ENCODE data around the gene EDEM3.
"Not testable (repeated sequence)": the region's sequence is repeated elsewhere in the genome, so short reads cannot be mapped to it uniquely, and the experiment has no call there.

Gene EDEM3

DNA sequence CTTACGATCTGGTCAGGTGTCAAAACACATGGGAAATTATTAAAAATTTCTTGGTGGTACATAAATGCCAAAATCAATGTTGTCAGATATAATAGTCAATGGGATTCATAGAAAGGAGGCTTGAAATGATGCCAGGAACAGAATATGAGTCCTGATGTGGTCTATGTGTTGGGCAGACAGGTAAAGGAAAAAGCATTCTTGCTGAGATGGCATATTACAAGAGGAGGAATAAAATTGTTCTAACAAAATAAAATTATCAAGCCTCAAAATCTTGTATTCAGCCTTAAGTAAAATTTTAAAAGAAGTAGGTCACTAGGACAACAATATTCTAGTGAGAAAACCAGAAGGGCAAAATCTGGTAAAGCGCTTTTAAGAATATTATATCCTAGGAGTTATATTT is 30.9 kb upstream of the EDEM3 start:
- DNase-seq (ENCODE audit: low spot score in 2 of 2) (no peak), ATAC-seq (ENCODE audit: low read depth) (no peak)
- H3K9me3 Mint-ChIP-seq = peaks cover 16% of the 10 kb centered on the region
- no peak overlapping the region for H3K4me3 Mint-ChIP-seq
- peaks cover 3% of the 10 kb centered on the region for H3K4me1 Mint-ChIP-seq
- H3K36me3 Mint-ChIP-seq = peaks cover 11% of the 10 kb centered on the region
- H3K27me3 Mint-ChIP-seq = no peaks in the 10 kb centered on the region
- no peak overlapping the region for H3K27ac Mint-ChIP-seq

DNA sequence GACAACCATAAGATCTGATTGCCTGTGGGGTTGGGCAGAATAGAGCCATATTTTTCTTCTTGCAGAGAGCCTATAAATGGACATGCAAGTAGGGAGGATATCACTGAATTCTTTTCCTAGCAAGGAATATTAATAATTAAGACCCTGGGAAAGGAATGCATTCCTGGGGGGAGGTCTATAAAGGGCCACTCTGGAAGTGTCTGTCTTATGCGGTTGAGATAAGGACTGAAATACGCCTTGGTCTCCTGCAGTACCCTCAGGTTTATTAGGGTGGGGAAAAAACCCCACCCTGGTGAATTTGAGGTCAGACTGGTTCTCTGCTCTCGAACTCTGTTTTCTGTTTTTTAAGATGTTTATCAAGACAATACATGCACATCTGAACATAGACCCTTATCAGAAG is 29.1 kb upstream of the EDEM3 start:
- H3K9me3 Mint-ChIP-seq = peaks cover 16% of the 10 kb centered on the region
- H3K36me3 Mint-ChIP-seq = peaks cover 11% of the 10 kb centered on the region
- not testable (repeated sequence) for H3K27me3 Mint-ChIP-seq; H3K4me3 Mint-ChIP-seq; H3K27ac Mint-ChIP-seq; H3K4me1 Mint-ChIP-seq; ATAC-seq (ENCODE audit: low read depth); DNase-seq (ENCODE audit: low spot score in 2 of 2)

DNA sequence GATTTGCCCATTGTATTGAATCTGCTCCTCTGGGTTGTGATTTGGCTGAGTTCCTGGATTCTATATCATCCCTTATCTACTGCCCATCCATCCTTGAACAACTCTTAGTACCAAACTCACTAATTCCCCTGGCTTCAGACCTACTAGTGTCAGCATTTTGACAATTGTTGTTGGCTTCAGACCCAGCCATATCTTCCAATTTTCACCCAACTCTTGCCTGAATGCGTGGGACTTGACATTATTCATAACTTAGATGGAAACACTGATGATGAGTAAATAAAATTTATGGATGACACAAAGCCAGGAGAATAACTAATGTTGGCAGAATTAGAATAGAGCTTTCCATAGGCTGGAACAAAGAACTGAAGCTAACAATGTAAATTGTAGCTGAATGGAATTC is 27.3 kb upstream of the EDEM3 start:
- no peak overlapping the region for H3K27ac Mint-ChIP-seq
- no peaks in the 10 kb centered on the region for H3K27me3 Mint-ChIP-seq
- H3K4me3 Mint-ChIP-seq = no peak overlapping the region
- no peak for DNase-seq (ENCODE audit: low spot score in 2 of 2)
- peaks cover 11% of the 10 kb centered on the region for H3K36me3 Mint-ChIP-seq
- peaks cover 3% of the 10 kb centered on the region for H3K4me1 Mint-ChIP-seq
- peaks cover 16% of the 10 kb centered on the region for H3K9me3 Mint-ChIP-seq
- ATAC-seq (ENCODE audit: low read depth) = no peak

GRCh38 chr1:184775885-184776284 is 21.2 kb upstream of the EDEM3 start:
- no peak overlapping the region for H3K27ac Mint-ChIP-seq

GRCh38 chr1:184775329-184775728 is 20.7 kb upstream of the EDEM3 start:
- H3K27ac Mint-ChIP-seq = no peak overlapping the region
- H3K36me3 Mint-ChIP-seq = no peaks in the 10 kb centered on the region
- H3K27me3 Mint-ChIP-seq = peaks cover 2% of the 10 kb centered on the region
- DNase-seq (ENCODE audit: low spot score in 2 of 2) = no peak
- no peak for ATAC-seq (ENCODE audit: low read depth)
- no peaks in the 10 kb centered on the region for H3K9me3 Mint-ChIP-seq
- H3K4me3 Mint-ChIP-seq = no peak overlapping the region
- H3K4me1 Mint-ChIP-seq = no peaks in the 10 kb centered on the region

More at GRCh38 chr1:184775885-184776284, 21.2 kb upstream of the EDEM3 start:
- DNase-seq (ENCODE audit: low spot score in 2 of 2) (no peak), ATAC-seq (ENCODE audit: low read depth) (no peak)
- Mint-ChIP-seq H3K9me3 (no peaks in the 10 kb centered on the region), H3K36me3 (no peaks in the 10 kb centered on the region), H3K27me3 (peaks cover 2% of the 10 kb centered on the region), H3K4me1 (no peaks in the 10 kb centered on the region), H3K4me3 (no peak overlapping the region)

DNA sequence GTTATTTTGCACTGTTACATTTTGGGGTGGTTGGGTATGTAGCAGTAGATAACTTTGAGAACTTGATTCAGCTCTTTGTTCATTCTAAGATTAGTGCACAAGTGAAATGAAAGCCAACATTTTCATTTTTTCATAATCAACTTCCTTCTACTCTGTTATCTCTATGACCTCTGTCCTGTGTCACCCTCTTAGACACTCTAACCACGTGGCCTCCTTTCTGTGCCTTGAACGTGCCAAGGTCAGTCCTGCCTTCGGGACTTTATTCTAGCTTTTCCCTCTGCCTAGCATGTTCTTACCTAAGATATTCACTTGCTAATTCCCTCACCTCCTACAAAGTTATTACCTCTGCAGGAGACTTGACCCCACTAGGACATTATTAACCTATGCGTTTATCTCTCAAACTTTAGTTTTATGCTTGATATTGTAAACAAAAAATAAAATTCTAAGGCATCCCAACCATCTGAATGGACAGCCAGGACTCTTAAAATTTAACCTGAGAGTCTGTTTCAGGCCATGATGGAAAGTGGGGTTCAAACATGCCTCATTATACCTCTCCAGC is 19.2 kb upstream of the EDEM3 start:
- H3K27ac Mint-ChIP-seq = no peak overlapping the region
- peaks cover 2% of the 10 kb centered on the region for H3K27me3 Mint-ChIP-seq
- H3K36me3 Mint-ChIP-seq = no peaks in the 10 kb centered on the region
- DNase-seq (ENCODE audit: low spot score in 2 of 2) (no peak), ATAC-seq (ENCODE audit: low read depth) (no peak)
- H3K9me3 Mint-ChIP-seq = no peaks in the 10 kb centered on the region
- no peak overlapping the region for H3K4me3 Mint-ChIP-seq
- no peaks in the 10 kb centered on the region for H3K4me1 Mint-ChIP-seq

DNA sequence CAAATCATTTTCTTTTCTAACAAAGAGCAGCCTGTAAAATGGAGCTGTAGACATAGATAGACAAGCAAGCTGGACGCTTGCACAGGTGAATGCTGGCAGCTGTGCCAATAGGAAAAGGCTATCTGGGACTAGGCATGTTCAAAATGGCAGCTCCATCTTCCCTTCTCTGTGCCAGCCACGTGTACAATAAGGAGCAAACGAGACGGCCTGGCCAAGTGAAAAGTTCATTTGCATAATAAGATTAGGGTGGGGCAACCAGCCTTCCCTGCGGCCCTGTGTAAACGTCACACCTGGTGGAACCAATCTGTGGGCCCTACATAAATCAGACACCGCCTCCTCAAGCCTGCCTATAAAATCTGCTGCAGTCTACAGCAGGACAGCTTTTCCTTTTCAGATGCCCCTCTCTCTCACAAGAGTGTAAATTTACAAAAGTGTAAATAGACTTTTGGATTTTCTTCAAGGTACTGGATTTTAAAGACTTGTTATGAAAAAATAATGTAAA is 16.6 kb upstream of the EDEM3 start:
- ATAC-seq (ENCODE audit: low read depth) (peak; percentile 50), DNase-seq (ENCODE audit: low spot score in 2 of 2) (no peak)
- no peak overlapping the region for H3K27ac Mint-ChIP-seq
- H3K27me3 Mint-ChIP-seq = peaks cover 2% of the 10 kb centered on the region
- no peaks in the 10 kb centered on the region for H3K36me3 Mint-ChIP-seq
- no peak overlapping the region for H3K4me3 Mint-ChIP-seq
- H3K4me1 Mint-ChIP-seq = no peaks in the 10 kb centered on the region
- H3K9me3 Mint-ChIP-seq = no peaks in the 10 kb centered on the region

DNA sequence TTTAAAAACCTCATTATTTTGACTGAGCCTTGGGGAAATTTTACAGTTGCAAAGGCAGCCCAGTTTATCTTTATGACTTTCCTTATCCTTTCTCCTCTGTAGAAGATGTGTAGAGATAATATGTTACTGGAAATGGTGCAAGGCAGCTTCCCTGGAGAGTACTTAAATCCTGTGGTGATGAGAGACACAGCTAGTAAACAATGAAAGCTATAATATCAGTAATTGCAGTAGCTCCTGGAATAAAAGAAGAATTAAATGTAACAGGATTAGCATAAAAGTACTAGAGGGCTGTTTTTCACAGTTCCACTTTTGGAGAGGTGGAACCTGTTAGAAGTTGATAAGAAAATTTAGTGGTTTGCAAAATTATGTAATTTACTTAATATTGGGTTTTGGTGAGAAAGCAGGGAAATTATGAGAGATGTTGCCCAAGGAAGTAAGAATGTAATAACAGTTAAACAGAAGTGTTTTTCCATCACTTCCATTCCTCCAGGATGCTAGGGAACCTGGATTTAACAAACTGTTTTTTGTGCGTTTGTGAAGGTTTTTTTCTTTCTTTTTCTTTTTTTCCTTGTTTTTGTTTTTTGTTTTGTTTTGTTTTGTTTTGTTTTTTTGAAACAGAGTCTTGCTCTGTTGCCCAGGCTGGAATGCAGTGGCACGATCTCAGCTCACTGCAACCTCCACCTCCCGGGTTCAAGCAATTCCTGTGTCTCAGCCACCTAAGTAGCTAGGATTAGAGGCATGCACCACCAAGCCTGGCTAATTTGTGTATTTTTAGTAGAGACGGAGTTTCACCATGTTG is 15.7 kb upstream of the EDEM3 start:
- no peaks in the 10 kb centered on the region for H3K36me3 Mint-ChIP-seq
- no peak for DNase-seq (ENCODE audit: low spot score in 2 of 2)
- H3K9me3 Mint-ChIP-seq = no peaks in the 10 kb centered on the region
- H3K4me3 Mint-ChIP-seq = no peak overlapping the region
- peaks cover 2% of the 10 kb centered on the region for H3K27me3 Mint-ChIP-seq
- no peaks in the 10 kb centered on the region for H3K4me1 Mint-ChIP-seq
- no peak for ATAC-seq (ENCODE audit: low read depth)
- H3K27ac Mint-ChIP-seq = no peak overlapping the region

- Mint-ChIP-seq H3K27me3 (peaks cover 2% of the 10 kb centered on the region), H3K4me1 (no peaks in the 10 kb centered on the region), H3K4me3 (no peak overlapping the region), H3K36me3 (no peaks in the 10 kb centered on the region), H3K9me3 (no peaks in the 10 kb centered on the region), H3K27ac (no peak overlapping the region)
- no peak for DNase-seq (ENCODE audit: low spot score in 2 of 2)
- no peak for ATAC-seq (ENCODE audit: low read depth)
Measured at GRCh38 chr1:184769241-184769640, 14.6 kb upstream of the EDEM3 start.

DNA sequence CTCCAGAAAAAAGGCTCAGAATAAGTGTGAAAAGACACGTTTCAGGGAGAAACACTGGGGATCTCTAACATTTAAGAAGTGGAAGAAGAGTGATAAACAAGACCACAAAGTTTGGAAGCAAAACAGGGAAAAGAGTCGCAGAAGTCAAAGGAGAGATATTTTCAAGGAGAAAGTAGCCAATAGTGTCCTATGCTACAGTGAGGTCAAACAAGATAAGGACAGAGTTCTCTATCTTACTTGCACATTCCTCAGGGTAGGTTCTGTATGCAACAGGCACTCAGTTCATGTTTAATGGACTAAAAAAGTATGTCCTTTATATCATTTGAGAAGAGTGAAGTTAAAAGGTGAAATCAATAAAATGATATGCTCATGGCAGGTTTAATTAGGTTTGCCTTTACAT is 13.8 kb upstream of the EDEM3 start:
- no peaks in the 10 kb centered on the region for H3K4me1 Mint-ChIP-seq
- no peak overlapping the region for H3K4me3 Mint-ChIP-seq
- DNase-seq (ENCODE audit: low spot score in 2 of 2) (no peak), ATAC-seq (ENCODE audit: low read depth) (no peak)
- H3K27me3 Mint-ChIP-seq = no peaks in the 10 kb centered on the region
- no peak overlapping the region for H3K27ac Mint-ChIP-seq
- H3K9me3 Mint-ChIP-seq = no peaks in the 10 kb centered on the region
- H3K36me3 Mint-ChIP-seq = no peaks in the 10 kb centered on the region

DNA sequence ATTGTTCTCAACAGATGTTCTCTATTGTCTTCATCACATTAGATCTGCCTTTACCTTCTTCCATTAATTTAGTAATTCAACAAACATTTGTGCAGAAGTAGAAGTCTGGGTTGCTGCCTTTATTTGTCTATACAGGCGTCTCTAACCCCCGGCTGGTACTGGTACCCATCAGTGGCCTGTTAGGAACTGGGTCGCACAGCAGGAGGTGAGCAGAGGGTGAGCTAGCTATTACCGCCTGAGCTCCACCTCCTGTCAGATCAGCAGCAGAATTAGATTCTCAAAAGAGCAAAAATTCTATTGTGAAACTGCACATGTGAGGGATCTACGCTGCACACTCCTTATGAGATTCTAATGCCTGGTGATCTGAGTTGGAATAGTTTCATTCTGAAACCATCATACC is 12.9 kb upstream of the EDEM3 start:
- Mint-ChIP-seq H3K9me3 (no peaks in the 10 kb centered on the region), H3K36me3 (no peaks in the 10 kb centered on the region), H3K4me1 (no peaks in the 10 kb centered on the region), H3K4me3 (no peak overlapping the region), H3K27ac (no peak overlapping the region), H3K27me3 (no peaks in the 10 kb centered on the region)
- DNase-seq (ENCODE audit: low spot score in 2 of 2) (no peak), ATAC-seq (ENCODE audit: low read depth) (no peak)

GRCh38 chr1:184764483-184764882 is 9.8 kb upstream of the EDEM3 start:
- Mint-ChIP-seq H3K4me3 (no peak overlapping the region), H3K36me3 (no peaks in the 10 kb centered on the region), H3K27ac (no peak overlapping the region), H3K27me3 (peaks cover 3% of the 10 kb centered on the region), H3K9me3 (no peaks in the 10 kb centered on the region), H3K4me1 (no peaks in the 10 kb centered on the region)
- no peak for DNase-seq (ENCODE audit: low spot score in 2 of 2)
- no peak for ATAC-seq (ENCODE audit: low read depth)

DNA sequence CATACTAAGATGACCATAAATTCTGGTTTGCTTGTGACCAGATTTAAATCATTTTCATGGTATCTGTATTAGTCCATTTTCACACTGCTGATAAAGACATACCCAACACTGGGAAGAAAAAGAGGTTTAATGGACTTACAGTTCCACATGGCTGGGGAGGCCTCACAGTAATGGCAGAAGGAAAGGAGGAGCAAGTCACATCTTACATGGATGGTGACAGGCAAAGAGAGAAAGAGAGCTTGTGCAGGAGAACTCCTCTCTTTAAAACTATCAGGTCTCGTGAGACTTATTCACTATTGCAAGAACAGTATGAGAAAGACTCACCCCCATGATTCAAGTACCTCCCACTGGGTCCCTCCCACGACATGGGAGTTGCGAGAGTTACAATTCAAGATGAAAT is 8.9 kb upstream of the EDEM3 start:
- not testable (repeated sequence) for DNase-seq (ENCODE audit: low spot score in 2 of 2); H3K27me3 Mint-ChIP-seq; H3K27ac Mint-ChIP-seq; H3K36me3 Mint-ChIP-seq; H3K9me3 Mint-ChIP-seq; ATAC-seq (ENCODE audit: low read depth); H3K4me1 Mint-ChIP-seq; H3K4me3 Mint-ChIP-seq

- no peak overlapping the region for H3K4me3 Mint-ChIP-seq
- no peak overlapping the region for H3K27ac Mint-ChIP-seq
- no peak for DNase-seq (ENCODE audit: low spot score in 2 of 2)
- no peak for ATAC-seq (ENCODE audit: low read depth)
- no peaks in the 10 kb centered on the region for H3K9me3 Mint-ChIP-seq
- H3K27me3 Mint-ChIP-seq = peaks cover 3% of the 10 kb centered on the region
- H3K36me3 Mint-ChIP-seq = no peaks in the 10 kb centered on the region
- no peaks in the 10 kb centered on the region for H3K4me1 Mint-ChIP-seq
Measured at GRCh38 chr1:184761969-184762485, 7.4 kb upstream of the EDEM3 start.

DNA sequence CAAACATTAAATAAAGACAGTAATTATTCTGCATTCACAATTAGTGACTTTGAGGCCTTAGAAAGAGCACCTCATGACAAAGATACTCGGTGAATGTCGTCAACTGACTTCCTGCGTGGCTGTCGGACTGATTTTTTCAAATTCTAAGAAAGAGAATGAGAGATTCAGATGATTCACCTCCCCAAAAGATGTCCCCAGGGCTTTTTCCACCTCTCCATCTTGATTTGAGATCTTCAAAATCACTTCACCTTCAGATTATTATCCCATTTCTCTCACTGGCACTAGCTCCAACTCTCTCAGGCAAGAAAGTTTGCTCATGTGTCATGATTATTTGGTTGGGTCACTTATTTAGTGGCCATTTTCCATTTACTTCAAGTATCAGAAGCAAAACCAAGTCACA is 5.0 kb upstream of the EDEM3 start:
- no peak overlapping the region for H3K4me3 Mint-ChIP-seq
- DNase-seq (ENCODE audit: low spot score in 2 of 2) (no peak), ATAC-seq (ENCODE audit: low read depth) (no peak)
- no peaks in the 10 kb centered on the region for H3K9me3 Mint-ChIP-seq
- H3K36me3 Mint-ChIP-seq = no peaks in the 10 kb centered on the region
- peaks cover 6% of the 10 kb centered on the region for H3K27me3 Mint-ChIP-seq
- no peak overlapping the region for H3K27ac Mint-ChIP-seq
- H3K4me1 Mint-ChIP-seq = peaks cover 11% of the 10 kb centered on the region
